ENCODE results near the gene CABP4.

The CABP4 gene

GRCh38 chr11:67432655-67433349 lies 22.4 kb upstream of the CABP4 start:
- H3K4me3 ChIP-seq (ENCODE audit: low read depth, low read length), result no peak overlapping the region
- DNase-seq (ENCODE audit: low read depth), result no peak
- TF ChIP-seq CTCF (IDR thresholded peaks at IDR 0.05; ENCODE audit: control insufficient read depth, extremely low read depth, insufficient read depth), result no peak

DNA sequence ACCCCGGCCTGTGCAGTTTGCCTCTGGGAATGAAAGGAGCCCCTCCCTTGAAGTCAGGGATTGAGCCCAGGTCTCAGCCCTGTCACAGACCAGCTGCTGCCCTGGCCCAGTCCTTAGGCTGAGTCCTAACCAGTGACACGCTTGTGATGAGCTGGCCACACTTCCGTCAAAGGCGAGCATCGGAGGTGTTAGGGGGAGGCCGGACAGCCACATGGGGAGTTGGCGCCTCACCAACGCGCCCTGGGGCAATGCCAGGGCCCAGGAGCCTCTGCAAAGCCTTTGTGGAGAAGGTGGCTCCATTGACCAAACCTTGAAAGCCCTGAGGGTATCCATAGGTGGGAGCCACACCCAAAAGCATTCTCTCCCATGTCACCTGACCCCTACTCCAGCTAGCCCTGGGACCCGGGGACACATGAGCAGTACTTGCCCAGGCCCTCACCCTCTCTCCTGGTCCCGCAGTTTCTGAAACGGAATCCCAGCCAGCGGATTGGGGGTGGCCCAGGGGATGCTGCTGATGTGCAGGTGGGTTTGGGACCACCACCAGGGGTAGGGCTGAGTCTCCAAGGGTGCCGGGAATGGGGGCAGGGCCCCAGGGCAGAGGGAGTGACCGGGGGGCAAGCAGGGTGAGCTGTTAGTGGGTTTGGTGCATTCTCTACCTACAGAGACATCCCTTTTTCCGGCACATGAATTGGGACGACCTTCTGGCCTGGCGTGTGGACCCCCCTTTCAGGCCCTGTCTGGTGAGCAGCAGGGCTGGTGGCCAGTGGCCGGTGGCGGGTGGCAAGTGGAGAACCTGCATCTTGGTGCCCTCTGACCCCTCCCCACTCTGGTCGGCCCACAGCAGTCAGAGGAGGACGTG lies 21.4 kb upstream of the CABP4 start:
- DNase-seq (ENCODE audit: low read depth), result no peak
- H3K4me3 ChIP-seq (ENCODE audit: low read depth, low read length), result no peak overlapping the region
- TF ChIP-seq CTCF (IDR thresholded peaks at IDR 0.05; ENCODE audit: control insufficient read depth, extremely low read depth, insufficient read depth), result no peak

- H3K4me3 ChIP-seq (ENCODE audit: low read depth, low read length), result no peak overlapping the region
- no peak for TF ChIP-seq CTCF (IDR thresholded peaks at IDR 0.05; ENCODE audit: control insufficient read depth, extremely low read depth, insufficient read depth)
- no peak for DNase-seq (ENCODE audit: low read depth)
Measured at GRCh38 chr11:67434395-67434881, 20.7 kb upstream of the CABP4 start.

GRCh38 chr11:67435031-67435726 lies 20.0 kb upstream of the CABP4 start:
- no peak overlapping the region for H3K4me3 ChIP-seq (ENCODE audit: low read depth, low read length)
- TF ChIP-seq CTCF (IDR thresholded peaks at IDR 0.05; ENCODE audit: control insufficient read depth, extremely low read depth, insufficient read depth), result no peak

GRCh38 chr11:67435727-67436458 lies 19.3 kb upstream of the CABP4 start:
- TF ChIP-seq CTCF (IDR thresholded peaks at IDR 0.05; ENCODE audit: control insufficient read depth, extremely low read depth, insufficient read depth), result no peak
- H3K4me3 ChIP-seq (ENCODE audit: low read depth, low read length), result no peak overlapping the region

More at GRCh38 chr11:67435031-67435726, 20.0 kb upstream of the CABP4 start:
- DNase-seq (ENCODE audit: low read depth), result no peak

DNA sequence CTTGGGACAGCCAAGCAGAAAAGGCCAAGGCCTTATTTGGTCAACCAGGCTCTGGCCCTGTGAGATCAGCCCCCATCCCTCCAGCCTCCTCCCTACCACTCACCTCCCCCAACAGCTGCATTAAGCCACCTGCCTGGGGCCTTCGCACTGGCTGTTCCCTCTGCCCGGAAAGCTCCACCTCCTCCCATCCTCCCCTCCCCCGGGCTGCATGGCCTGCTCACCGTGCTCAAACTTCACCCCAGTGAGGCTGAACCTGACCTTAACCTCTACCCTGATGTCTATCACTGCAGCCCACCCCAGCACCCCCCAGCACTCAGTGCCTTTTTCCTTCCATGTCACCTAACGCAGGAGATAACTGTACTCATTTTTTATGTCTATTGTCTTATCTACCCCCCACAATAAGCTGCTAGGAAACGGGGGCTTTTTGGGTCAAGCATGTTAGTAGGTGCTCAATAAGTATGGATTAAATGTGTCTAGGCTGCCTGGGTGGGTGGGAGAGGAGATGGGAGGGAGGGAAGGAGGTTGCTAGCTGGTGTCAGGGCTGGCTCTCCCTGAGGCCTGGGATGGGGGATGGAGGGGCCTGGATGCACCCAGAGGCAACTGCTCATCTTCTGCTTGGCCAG lies 18.6 kb upstream of the CABP4 start:
- no peak for TF ChIP-seq CTCF (IDR thresholded peaks at IDR 0.05; ENCODE audit: control insufficient read depth, extremely low read depth, insufficient read depth)
- no peak overlapping the region for H3K4me3 ChIP-seq (ENCODE audit: low read depth, low read length)
- DNase-seq (ENCODE audit: low read depth), result no peak

More at GRCh38 chr11:67435727-67436458, 19.3 kb upstream of the CABP4 start:
- no peak for DNase-seq (ENCODE audit: low read depth)
